Activated CD4-positive, alpha-beta memory T cell treated with anti-CD3 and anti-CD28 coated beads for 36 hours (primary cell): Measurements from ENCODE around the gene DYNLRB2. TPM values are rescaled to one million over a fixed set of nuclear protein-coding genes. Genes with fewer than 3 reads are reported as not detected.

Source experiments
- CTCF ChIA-PET: fragments of 350-600 bp; sonication (Branson Sonifier 250); formaldehyde crosslinking; loops from one replicate; lab custom pipeline; 2021; ENCODE audit warnings: antibody characterized with exemption, inconsistent platforms; lab: Charles Lee
- POLR2A ChIA-PET: fragments of 350-600 bp; sonication (Branson Sonifier 250); formaldehyde crosslinking; loops from one replicate; lab custom pipeline; 2021; ENCODE audit warnings: antibody characterized with exemption; lab: Charles Lee
- DNase-seq: peaks from one replicate; pipeline ENCODE4 v3.0.0-alpha.2; 2020
- H3K27ac Mint-ChIP-seq: one replicate; pipeline ENCODE4 v1.8.0; 2021; ENCODE audit warnings: mixed read lengths
- H3K27me3 Mint-ChIP-seq: one replicate; pipeline ENCODE4 v1.8.0; 2021; ENCODE audit warnings: mixed read lengths
- H3K36me3 Mint-ChIP-seq: one replicate; pipeline ENCODE4 v1.8.0; 2021; ENCODE audit warnings: mixed read lengths
- H3K4me1 Mint-ChIP-seq: one replicate; pipeline ENCODE4 v1.8.0; 2021; ENCODE audit warnings: low read depth, mixed read lengths
- H3K4me3 Mint-ChIP-seq: one replicate; pipeline ENCODE4 v1.8.0; 2021; ENCODE audit warnings: mild to moderate bottlenecking, mixed read lengths
- H3K9me3 Mint-ChIP-seq: one replicate; pipeline ENCODE4 v1.8.0; 2021; ENCODE audit warnings: mixed read lengths
- intact Hi-C: fragments of 100-400 bp; cut with micrococcal nuclease; formaldehyde crosslinking; loops from one replicate; pipeline ENCODE4 v1.15.1; 2023
- total RNA-seq, 2 experiments: library from RNA; stranded (reverse); gene quantifications; one replicate each; pipeline ENCODE4 v1.2.3, GENCODE V29; 2021

DYNLRB2 gene
- total RNA-seq, 2 experiments from 2014 or later, result not detected

- Mint-ChIP-seq H3K27ac (peak overlapping the region; percentile 89), H3K27me3 (peaks cover 2% of the 10 kb centered on the region), H3K9me3 (no peaks in the 10 kb centered on the region), H3K36me3 (no peaks in the 10 kb centered on the region), H3K4me3 (peak overlapping the region; percentile 52), H3K4me1 (peaks cover 52% of the 10 kb centered on the region)
- DNase-seq, result peak; percentile 89
- CTCF ChIA-PET, result interaction anchor here (0.5 to 3.6 kb wide), 12 partner anchors 10 to 1486 kb away, joined by 3 to 21 read pairs (median 4); no protein-coding TSS in a partner anchor
- intact Hi-C loops, result loop anchor here (1.0 to 10.0 kb wide), 15 partner anchors 11 to 1805 kb away; partner anchors contain the start of genes DYNLRB2, GAN and MAF
- POLR2A ChIA-PET, result interaction anchor here (0.6 to 2.0 kb wide), 12 partner anchors 11 to 427 kb away, joined by 3 to 18 read pairs (median 4); partner anchors contain the start of genes CENPN and CMC2
Observed at GRCh38 chr16:80580109-80580832, 39.5 kb downstream of the DYNLRB2 start.

- peak overlapping the region; percentile 52 for H3K27ac Mint-ChIP-seq
- H3K27me3 Mint-ChIP-seq, result peaks cover 4% of the 10 kb centered on the region
- peaks cover 9% of the 10 kb centered on the region for H3K9me3 Mint-ChIP-seq
- peaks cover 71% of the 10 kb centered on the region for H3K4me1 Mint-ChIP-seq
- CTCF ChIA-PET, result interaction anchor here (1.8 kb wide), 1 partner anchor 57 kb away, joined by 7 read pairs; no protein-coding TSS in a partner anchor
- intact Hi-C loops, result loop anchor here (5.0 to 10.0 kb wide), 6 partner anchors 159 to 1809 kb away; partner anchors contain the start of genes GAN and MAF
- peaks cover 4% of the 10 kb centered on the region for H3K36me3 Mint-ChIP-seq
- peak; percentile 83 for DNase-seq
- no peak overlapping the region for H3K4me3 Mint-ChIP-seq
- POLR2A ChIA-PET, result interaction anchor here (0.8 to 1.1 kb wide), 2 partner anchors 14 to 21 kb away, joined by 4 read pairs; no protein-coding TSS in a partner anchor
Observed at GRCh38 chr16:80583466-80583865, 42.7 kb downstream of the DYNLRB2 start.

GRCh38 chr16:80585764-80586163, 45.0 kb downstream of the DYNLRB2 start:
- H3K27me3 Mint-ChIP-seq, result peaks cover 16% of the 10 kb centered on the region
- CTCF ChIA-PET, result interaction anchor here (2.1 kb wide), 1 partner anchor 59 kb away, joined by 8 read pairs; no protein-coding TSS in a partner anchor

GRCh38 chr16:80586476-80586875, 45.7 kb downstream of the DYNLRB2 start:
- ChIA-PET CTCF (interaction anchor here (2.1 kb wide), 1 partner anchor 60 kb away, joined by 8 read pairs; no protein-coding TSS in a partner anchor), POLR2A (no interaction called here)
- H3K36me3 Mint-ChIP-seq, result peaks cover 4% of the 10 kb centered on the region
- H3K27me3 Mint-ChIP-seq, result peaks cover 14% of the 10 kb centered on the region
- intact Hi-C loops, result loop anchor here (1.0 to 10.0 kb wide), 3 partner anchors 50 to 1812 kb away; partner anchors contain the start of gene MAF
- H3K4me1 Mint-ChIP-seq, result peaks cover 61% of the 10 kb centered on the region
- DNase-seq, result no peak
- H3K27ac Mint-ChIP-seq, result no peak overlapping the region
- H3K4me3 Mint-ChIP-seq, result no peak overlapping the region
- H3K9me3 Mint-ChIP-seq, result peaks cover 9% of the 10 kb centered on the region

More at GRCh38 chr16:80585764-80586163, 45.0 kb downstream of the DYNLRB2 start:
- peaks cover 9% of the 10 kb centered on the region for H3K9me3 Mint-ChIP-seq
- POLR2A ChIA-PET, result no interaction called here
- DNase-seq, result peak; percentile 43
- peaks cover 61% of the 10 kb centered on the region for H3K4me1 Mint-ChIP-seq
- peaks cover 4% of the 10 kb centered on the region for H3K36me3 Mint-ChIP-seq
- H3K4me3 Mint-ChIP-seq, result no peak overlapping the region
- no peak overlapping the region for H3K27ac Mint-ChIP-seq
- intact Hi-C loops, result loop anchor here (1.0 to 10.0 kb wide), 3 partner anchors 49 to 1811 kb away; partner anchors contain the start of gene MAF

- Mint-ChIP-seq H3K9me3 (peaks cover 9% of the 10 kb centered on the region), H3K4me3 (no peak overlapping the region), H3K27me3 (peaks cover 14% of the 10 kb centered on the region), H3K27ac (no peak overlapping the region), H3K4me1 (peaks cover 65% of the 10 kb centered on the region), H3K36me3 (peaks cover 4% of the 10 kb centered on the region)
- no peak for DNase-seq
- ChIA-PET CTCF (interaction anchor here (1.1 kb wide), 1 partner anchor 60 kb away, joined by 3 read pairs; no protein-coding TSS in a partner anchor), POLR2A (no interaction called here)
- intact Hi-C loops, result loop anchor here (10.0 kb wide), 2 partner anchors 982 to 1812 kb away; partner anchors contain the start of gene MAF
Observed at GRCh38 chr16:80587071-80587470, 46.3 kb downstream of the DYNLRB2 start.

GRCh38 chr16:80591071-80591915, 50.5 kb downstream of the DYNLRB2 start:
- peak; percentile 34 for DNase-seq
- Mint-ChIP-seq H3K4me3 (peak overlapping the region; percentile 2), H3K9me3 (peaks cover 13% of the 10 kb centered on the region)

GRCh38 chr16:80592273-80592672, 51.5 kb downstream of the DYNLRB2 start:
- intact Hi-C loops, result no loop called here
- no peak overlapping the region for H3K27ac Mint-ChIP-seq

More at GRCh38 chr16:80591071-80591915, 50.5 kb downstream of the DYNLRB2 start:
- Mint-ChIP-seq H3K4me1 (peaks cover 35% of the 10 kb centered on the region), H3K36me3 (peaks cover 5% of the 10 kb centered on the region), H3K27ac (peak overlapping the region; percentile 21), H3K27me3 (peaks cover 21% of the 10 kb centered on the region)
- ChIA-PET CTCF (interaction anchor here (0.9 to 2.6 kb wide), 4 partner anchors 9 to 234 kb away, joined by 3 to 19 read pairs (median 6); no protein-coding TSS in a partner anchor), POLR2A (interaction anchor here (1.7 kb wide), 1 partner anchor 11 kb away, joined by 14 read pairs; no protein-coding TSS in a partner anchor)
- intact Hi-C loops, result no loop called here

GRCh38 chr16:80594756-80595155, 54.0 kb downstream of the DYNLRB2 start:
- no peak overlapping the region for H3K4me3 Mint-ChIP-seq
- peaks cover 11% of the 10 kb centered on the region for H3K27me3 Mint-ChIP-seq
- CTCF ChIA-PET, result no interaction called here
- peaks cover 8% of the 10 kb centered on the region for H3K9me3 Mint-ChIP-seq
- H3K27ac Mint-ChIP-seq, result no peak overlapping the region
- no peak for DNase-seq
- POLR2A ChIA-PET, result no interaction called here
- peaks cover 10% of the 10 kb centered on the region for H3K36me3 Mint-ChIP-seq
- H3K4me1 Mint-ChIP-seq, result peaks cover 22% of the 10 kb centered on the region
- intact Hi-C loops, result no loop called here

More at GRCh38 chr16:80592273-80592672, 51.5 kb downstream of the DYNLRB2 start:
- no peak for DNase-seq
- no peak overlapping the region for H3K4me3 Mint-ChIP-seq
- H3K27me3 Mint-ChIP-seq, result peaks cover 21% of the 10 kb centered on the region
- H3K36me3 Mint-ChIP-seq, result peaks cover 6% of the 10 kb centered on the region
- H3K9me3 Mint-ChIP-seq, result peaks cover 8% of the 10 kb centered on the region
- CTCF ChIA-PET, result no interaction called here
- H3K4me1 Mint-ChIP-seq, result peaks cover 25% of the 10 kb centered on the region
- POLR2A ChIA-PET, result no interaction called here

GRCh38 chr16:80596507-80597207, 55.9 kb downstream of the DYNLRB2 start:
- ChIA-PET CTCF (no interaction called here), POLR2A (no interaction called here)
- Mint-ChIP-seq H3K4me3 (no peak overlapping the region), H3K9me3 (peaks cover 8% of the 10 kb centered on the region), H3K36me3 (peaks cover 12% of the 10 kb centered on the region), H3K27ac (no peak overlapping the region), H3K27me3 (peaks cover 7% of the 10 kb centered on the region), H3K4me1 (peaks cover 15% of the 10 kb centered on the region)
- no peak for DNase-seq
- intact Hi-C loops, result no loop called here

- ChIA-PET POLR2A (interaction anchor here (0.9 kb wide), 1 partner anchor 19 kb away, joined by 3 read pairs; no protein-coding TSS in a partner anchor), CTCF (no interaction called here)
- Mint-ChIP-seq H3K4me3 (no peak overlapping the region), H3K27ac (no peak overlapping the region), H3K9me3 (no peaks in the 10 kb centered on the region), H3K36me3 (peaks cover 15% of the 10 kb centered on the region), H3K27me3 (no peaks in the 10 kb centered on the region), H3K4me1 (peaks cover 9% of the 10 kb centered on the region)
- DNase-seq, result no peak
- intact Hi-C loops, result no loop called here
Observed at GRCh38 chr16:80599466-80599865, 58.7 kb downstream of the DYNLRB2 start.
